HepG2 (cell line): Measurements from ENCODE around the gene ANKRD53. TPM values are rescaled to one million over a fixed set of nuclear protein-coding genes. Genes with fewer than 3 reads are reported as not detected.

Experiments
- ATF6 ChIP-seq: sonication (generic); formaldehyde crosslinking; conservative IDR thresholded peaks from 2 replicates; pipeline ENCODE4 v1.4.0; 2020; ENCODE audit warnings: missing genetic modification reagents
- ATRX ChIP-seq: sonication (generic); formaldehyde crosslinking; IDR thresholded peaks from 2 replicates; pipeline ENCODE4 v1.4.0; 2020; ENCODE audit warnings: missing genetic modification reagents, borderline replicate concordance
- BHLHE40 ChIP-seq: IDR thresholded peaks from 2 replicates; pipeline ENCODE4 v1.6.1; 2011; ENCODE audit warnings: low read length, improper control_type of control experiment
- CREM ChIP-seq, 2 experiments: sonication (generic) in 1 of 2; formaldehyde crosslinking in 1 of 2; IDR thresholded peaks; 2 replicates each; pipeline versions ENCODE4 v1.4.0 to v1.6.1; 2016 to 2020; ENCODE audit warnings: antibody characterized with exemption in 1 of 2, mild to moderate bottlenecking in 1 of 2, missing genetic modification reagents in 1 of 2
- GABPB1 ChIP-seq: IDR thresholded peaks from 2 replicates; pipeline ENCODE4 v1.6.1; 2016; ENCODE audit warnings: mild to moderate bottlenecking, missing genetic modification reagents, moderate library complexity, missing compliant biosample characterization
- HCFC1 ChIP-seq: fragments of 150-350 bp; IDR thresholded peaks from 2 replicates; pipeline ENCODE4 v1.6.1; 2014; ENCODE audit warnings: low read depth, low read length
- HOXA3 ChIP-seq: sonication (generic); formaldehyde crosslinking; IDR thresholded peaks from 2 replicates; pipeline ENCODE4 v1.5.0; 2020; ENCODE audit warnings: missing genetic modification reagents
- MEF2D ChIP-seq: sonication (generic); formaldehyde crosslinking; IDR thresholded peaks from 2 replicates; pipeline ENCODE4 v1.5.1; 2020; ENCODE audit warnings: mild to moderate bottlenecking, missing genetic modification reagents
- NR2F1 ChIP-seq, 2 experiments: fragments of 450-650 bp in 1 of 2; formaldehyde crosslinking in 1 of 2; IDR thresholded peaks; 2 replicates each; pipeline versions ENCODE4 v1.5.0 to v1.6.1; 2016 to 2020; ENCODE audit warnings: mild to moderate bottlenecking in 1 of 2, missing compliant biosample characterization in 1 of 2, missing genetic modification reagents in 1 of 2, moderate library complexity in 1 of 2
- RFX3 ChIP-seq: IDR thresholded peaks from 2 replicates; pipeline ENCODE4 v1.6.1; 2016; ENCODE audit warnings: missing biosample characterization, missing genetic modification reagents
- SRF ChIP-seq: IDR thresholded peaks from 2 replicates; pipeline ENCODE4 v1.6.1; 2011; ENCODE audit warnings: mild to moderate bottlenecking, low read depth, low read length, moderate library complexity
- THRA ChIP-seq: sonication (generic); formaldehyde crosslinking; IDR thresholded peaks from 2 replicates; pipeline ENCODE4 v1.4.0; 2020; ENCODE audit warnings: missing genetic modification reagents, borderline replicate concordance
- ZBTB1 ChIP-seq: sonication (generic); formaldehyde crosslinking; IDR thresholded peaks from 2 replicates; pipeline ENCODE4 v1.4.0; 2020; ENCODE audit warnings: missing genetic modification reagents, borderline replicate concordance
- ZC3H13 ChIP-seq: sonication (generic); formaldehyde crosslinking; IDR thresholded peaks from 2 replicates; pipeline ENCODE4 v1.8.1; 2023; ENCODE audit warnings: mild to moderate bottlenecking, missing genetic modification reagents, moderate library complexity
- ZFP1 ChIP-seq: IDR thresholded peaks from 2 replicates; pipeline ENCODE4 v1.6.1; 2016
- ZFP36 ChIP-seq: fragments of 150-350 bp; IDR thresholded peaks from 2 replicates; pipeline ENCODE4 v1.6.1; 2018; ENCODE audit warnings: borderline replicate concordance, low read length, low read depth; ENCODE audit not compliant: partially characterized antibody
- ZNF282 ChIP-seq: fragments of 450-650 bp; IDR thresholded peaks from 2 replicates; pipeline ENCODE4 v1.6.1; 2018; ENCODE audit not compliant: partially characterized antibody
- ZNF383 ChIP-seq: sonication (generic); formaldehyde crosslinking; IDR thresholded peaks from 2 replicates; pipeline ENCODE4 v1.4.0; 2020; ENCODE audit warnings: missing genetic modification reagents, mild to moderate bottlenecking, borderline replicate concordance
- ZNF616 ChIP-seq: sonication (generic); formaldehyde crosslinking; IDR thresholded peaks from 2 replicates; pipeline ENCODE4 v1.5.0; 2020; ENCODE audit warnings: low read depth, mild to moderate bottlenecking, missing genetic modification reagents
- ZNF619 ChIP-seq: sonication (generic); formaldehyde crosslinking; IDR thresholded peaks from 2 replicates; pipeline ENCODE4 v1.4.0; 2020; ENCODE audit warnings: mild to moderate bottlenecking, missing genetic modification reagents
- ZNF879 ChIP-seq: sonication (generic); formaldehyde crosslinking; IDR thresholded peaks from 2 replicates; pipeline ENCODE4 v1.8.1; 2023; ENCODE audit warnings: missing genetic modification reagents
- polyA plus RNA-seq, 8 experiments: library from polyadenylated mRNA; depleted of rRNA in 3 of 8; stranded (reverse) in 7 of 8; unstranded in 1 of 8; fragments of >200 nt; fragmentation: Illumina TruSeq in 4 of 8; extraction: Trizol in 4 of 8; gene quantifications; 2 replicates each; pipeline versions ENCODE4 v1.2.1 to v1.2.3, GENCODE V29; 2011 to 2016; ENCODE audit warnings: low read depth in 4 of 8, missing spikeins in 1 of 8, mixed read lengths in 1 of 8; ENCODE audit not compliant: insufficient read depth in 1 of 8
- total RNA-seq, 5 experiments: library from RNA; depleted of rRNA; stranded (reverse); fragments of >200 nt; fragmentation: Illumina TruSeq; extraction: Trizol; gene quantifications; 2 replicates each; pipeline ENCODE4 v1.2.3, GENCODE V29; 2016; ENCODE audit warnings: low read depth in 1 of 5
- TF ChIP-seq, protein P1 (sequence below): sonication (generic); formaldehyde crosslinking; IDR thresholded peaks from 2 replicates; pipeline ENCODE4 v1.9.0; 2021; ENCODE audit warnings: missing genetic modification reagents, borderline replicate concordance
- TF ChIP-seq, protein P2 (sequence below): sonication (generic); formaldehyde crosslinking; IDR thresholded peaks from 2 replicates; pipeline ENCODE4 v1.9.0; 2021; ENCODE audit warnings: missing genetic modification reagents, mild to moderate bottlenecking, borderline replicate concordance

Gene ANKRD53
- total and polyA plus RNA-seq, 2 of the 13 experiments (the other 11 are each of a cell fraction or from before 2014, with no cell fraction given): 0.15 TPM; not detected in 1

- no peak for TF ChIP-seq MEF2D (CRISPR knock-in tag)
- TF ChIP-seq, protein P1, sequence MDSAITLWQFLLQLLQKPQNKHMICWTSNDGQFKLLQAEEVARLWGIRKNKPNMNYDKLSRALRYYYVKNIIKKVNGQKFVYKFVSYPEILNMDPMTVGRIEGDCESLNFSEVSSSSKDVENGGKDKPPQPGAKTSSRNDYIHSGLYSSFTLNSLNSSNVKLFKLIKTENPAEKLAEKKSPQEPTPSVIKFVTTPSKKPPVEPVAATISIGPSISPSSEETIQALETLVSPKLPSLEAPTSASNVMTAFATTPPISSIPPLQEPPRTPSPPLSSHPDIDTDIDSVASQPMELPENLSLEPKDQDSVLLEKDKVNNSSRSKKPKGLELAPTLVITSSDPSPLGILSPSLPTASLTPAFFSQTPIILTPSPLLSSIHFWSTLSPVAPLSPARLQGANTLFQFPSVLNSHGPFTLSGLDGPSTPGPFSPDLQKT (CRISPR knock-in tag): no peak
- TF ChIP-seq ZFP1 (CRISPR knock-in tag): no peak
- peak; percentile 61; the same call in 1 of the 2 replicates for TF ChIP-seq ZNF616 (CRISPR knock-in tag)
- TF ChIP-seq SRF: no peak
- TF ChIP-seq ATF6 (CRISPR knock-in tag): no peak
- TF ChIP-seq ZNF619 (CRISPR knock-in tag): 0 out of 2 replicates have a peak, but pooled peaks have one; percentile 90
- TF ChIP-seq GABPB1 (CRISPR knock-in tag): peak; percentile 84
- no peak for TF ChIP-seq ZNF282
- TF ChIP-seq ZNF383: no peak
- 0 out of 2 replicates have a peak, but pooled peaks have one; percentile 33 for TF ChIP-seq BHLHE40
- TF ChIP-seq ZC3H13: 0 out of 2 replicates have a peak, but pooled peaks have one; percentile 19
- peak; percentile 82; the same call in 1 of the 2 replicates for TF ChIP-seq HOXA3 (CRISPR knock-in tag)
- no peak for TF ChIP-seq ZFP36
- no peak for TF ChIP-seq RFX3 (CRISPR knock-in tag)
- no peak for TF ChIP-seq NR2F1 (CRISPR knock-in tag; IDR thresholded peaks at IDR 0.05)
- no peak for TF ChIP-seq ATRX (CRISPR knock-in tag)
- TF ChIP-seq HCFC1: peak; percentile 42
- TF ChIP-seq ZNF879 (CRISPR knock-in tag): no peak
- no peak for TF ChIP-seq ZBTB1 (CRISPR knock-in tag)
- peak; percentile 43; the same call in 1 of the 2 replicates for TF ChIP-seq THRA
- TF ChIP-seq, protein P2, sequence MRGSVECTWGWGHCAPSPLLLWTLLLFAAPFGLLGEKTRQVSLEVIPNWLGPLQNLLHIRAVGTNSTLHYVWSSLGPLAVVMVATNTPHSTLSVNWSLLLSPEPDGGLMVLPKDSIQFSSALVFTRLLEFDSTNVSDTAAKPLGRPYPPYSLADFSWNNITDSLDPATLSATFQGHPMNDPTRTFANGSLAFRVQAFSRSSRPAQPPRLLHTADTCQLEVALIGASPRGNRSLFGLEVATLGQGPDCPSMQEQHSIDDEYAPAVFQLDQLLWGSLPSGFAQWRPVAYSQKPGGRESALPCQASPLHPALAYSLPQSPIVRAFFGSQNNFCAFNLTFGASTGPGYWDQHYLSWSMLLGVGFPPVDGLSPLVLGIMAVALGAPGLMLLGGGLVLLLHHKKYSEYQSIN (CRISPR knock-in tag): no peak
- no peak for TF ChIP-seq CREM (IDR thresholded peaks at IDR 0.05)
- TF ChIP-seq CREM (CRISPR knock-in tag; IDR thresholded peaks at IDR 0.05): no peak
Measured at GRCh38 chr2:70994699-70995425, 16.4 kb downstream of the ANKRD53 start, which contains the start of gene TEX261 (continued).
